DOHH2 (cell line): ENCODE data around the gene TRAF3.

Source experiments
- EZH2phosphoT487 ChIP-seq: fragments of 200-600 bp; sonication (generic); IDR thresholded peaks from 2 replicates; pipeline ENCODE4 v1.6.1; 2017; ENCODE audit warnings: borderline replicate concordance, mild to moderate bottlenecking, antibody characterized with exemption, low read length, moderate library complexity, mixed read lengths
- TF ChIP-seq, protein P1 (sequence below): fragments of 200-600 bp; sonication (generic); IDR thresholded peaks from one replicate; pipeline ENCODE4 v1.5.1; 2014; ENCODE audit warnings: antibody characterized with exemption, mild to moderate bottlenecking, low read depth, low read length; ENCODE audit not compliant: poor library complexity, severe bottlenecking

DNA sequence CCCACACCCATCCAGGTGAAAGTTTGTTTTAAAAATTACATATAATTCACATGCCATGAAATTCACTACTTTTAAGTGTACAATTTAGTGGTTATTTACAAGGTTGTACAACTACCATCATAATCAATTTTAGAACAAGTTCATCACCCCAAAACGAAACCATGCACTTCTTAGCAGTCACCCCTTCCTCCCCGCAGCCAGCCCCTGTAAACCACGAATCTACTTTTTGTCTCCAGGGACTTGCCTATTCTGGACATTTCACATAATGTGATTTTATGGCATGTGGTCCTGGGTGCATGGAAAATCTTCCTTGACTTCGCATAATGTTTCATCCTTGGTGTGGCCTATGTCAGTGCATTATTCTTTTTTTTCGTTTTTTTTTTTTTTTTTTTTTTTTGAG lies 19.2 kb upstream of the TRAF3 start:
- TF ChIP-seq, protein P1, sequence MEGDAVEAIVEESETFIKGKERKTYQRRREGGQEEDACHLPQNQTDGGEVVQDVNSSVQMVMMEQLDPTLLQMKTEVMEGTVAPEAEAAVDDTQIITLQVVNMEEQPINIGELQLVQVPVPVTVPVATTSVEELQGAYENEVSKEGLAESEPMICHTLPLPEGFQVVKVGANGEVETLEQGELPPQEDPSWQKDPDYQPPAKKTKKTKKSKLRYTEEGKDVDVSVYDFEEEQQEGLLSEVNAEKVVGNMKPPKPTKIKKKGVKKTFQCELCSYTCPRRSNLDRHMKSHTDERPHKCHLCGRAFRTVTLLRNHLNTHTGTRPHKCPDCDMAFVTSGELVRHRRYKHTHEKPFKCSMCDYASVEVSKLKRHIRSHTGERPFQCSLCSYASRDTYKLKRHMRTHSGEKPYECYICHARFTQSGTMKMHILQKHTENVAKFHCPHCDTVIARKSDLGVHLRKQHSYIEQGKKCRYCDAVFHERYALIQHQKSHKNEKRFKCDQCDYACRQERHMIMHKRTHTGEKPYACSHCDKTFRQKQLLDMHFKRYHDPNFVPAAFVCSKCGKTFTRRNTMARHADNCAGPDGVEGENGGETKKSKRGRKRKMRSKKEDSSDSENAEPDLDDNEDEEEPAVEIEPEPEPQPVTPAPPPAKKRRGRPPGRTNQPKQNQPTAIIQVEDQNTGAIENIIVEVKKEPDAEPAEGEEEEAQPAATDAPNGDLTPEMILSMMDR, result no peak
- no peak for TF ChIP-seq EZH2phosphoT487
